HG03025 (cell line): ENCODE measurements around the gene CPLX3.

Experiments
- ATAC-seq: cut with Tn5 transposase; IDR thresholded peaks from one replicate; pipeline ENCODE4 v1.9.1; 2021; ENCODE audit warnings: mild to moderate bottlenecking, moderate library complexity; ENCODE audit not compliant: unreplicated experiment, low FRiP score

CPLX3 gene

DNA sequence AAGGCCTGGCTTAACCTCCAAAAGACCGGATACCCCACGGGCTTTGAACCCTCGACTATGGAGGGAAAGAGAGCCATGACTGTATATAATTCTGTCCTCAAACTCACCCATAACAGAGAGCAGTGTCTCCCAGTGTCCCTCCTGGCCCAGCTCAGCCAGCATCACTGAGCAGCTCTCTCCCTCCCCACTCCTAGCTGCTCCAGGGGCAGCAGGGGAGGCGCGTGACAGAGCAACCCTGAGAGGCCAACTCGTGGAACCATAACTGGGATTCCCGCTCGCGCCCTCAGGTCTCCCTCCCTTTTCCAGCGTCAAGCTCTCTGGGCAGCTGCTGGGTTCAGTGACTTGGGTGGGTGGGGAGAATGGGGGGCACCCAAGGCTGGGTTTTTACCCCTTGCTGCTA lies 561 bp upstream of the CPLX3 start:
- no peak for ATAC-seq

DNA sequence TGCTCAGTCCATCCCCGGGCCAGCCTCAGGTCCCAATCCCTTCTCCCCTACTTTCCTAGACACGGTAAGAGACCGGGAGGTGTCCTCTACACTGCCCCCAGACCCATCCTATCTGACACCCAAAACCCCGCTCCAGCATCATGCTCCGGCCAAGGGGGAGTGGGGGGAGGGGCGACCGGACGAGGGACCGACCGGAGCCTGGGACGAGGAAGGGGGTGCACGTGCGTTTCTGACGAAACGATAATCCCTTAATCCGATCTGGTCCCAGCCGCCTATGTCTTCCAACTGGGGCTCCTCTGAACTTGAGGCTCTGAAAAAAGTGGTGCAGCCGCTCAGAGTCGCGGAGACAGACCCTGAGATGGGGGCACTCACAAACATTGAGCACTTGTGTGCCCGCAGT lies 494 bp downstream of the CPLX3 start:
- no peak for ATAC-seq

- ATAC-seq: no peak
Observed at GRCh38 chr15:74827614-74828013, 1.2 kb downstream of the CPLX3 start.

DNA sequence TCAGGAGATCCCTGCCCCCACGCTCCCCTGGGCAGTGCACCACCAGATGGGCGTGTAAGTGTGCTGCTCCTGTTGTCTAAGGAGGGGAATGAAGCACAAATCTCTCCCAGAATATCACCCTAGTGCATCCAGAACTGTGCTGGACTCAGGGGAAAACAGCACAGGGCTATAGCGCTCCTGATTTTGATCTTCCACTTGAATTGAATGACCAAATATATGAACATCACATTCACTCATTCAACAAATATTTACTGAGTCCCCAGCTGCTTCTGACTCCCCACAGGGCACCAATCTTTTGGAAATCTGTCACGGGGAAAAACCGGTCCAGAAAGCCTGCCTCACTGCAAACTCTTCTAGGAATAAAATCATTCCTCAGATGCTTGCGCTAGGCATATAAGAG lies 2.4 kb downstream of the CPLX3 start:
- ATAC-seq: no peak

DNA sequence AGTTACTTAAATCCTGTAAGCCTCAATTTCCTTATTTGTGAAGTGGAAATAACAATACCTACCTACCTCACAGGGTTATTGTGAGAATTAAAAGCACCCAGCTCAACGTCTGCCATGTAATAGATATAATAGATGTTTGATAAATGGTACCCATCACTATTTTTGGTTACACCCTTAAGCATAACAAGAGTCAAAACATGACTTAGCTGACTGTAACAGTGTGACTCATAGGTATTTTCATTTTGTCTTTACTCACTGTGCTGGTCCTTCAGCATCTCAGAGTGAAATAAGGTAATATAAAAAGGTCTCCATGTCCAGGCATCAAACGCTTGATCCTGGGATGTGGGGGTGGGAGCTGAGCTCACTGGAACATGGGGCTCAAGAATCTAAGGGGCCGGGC lies 3.1 kb downstream of the CPLX3 start:
- no peak for ATAC-seq

GRCh38 chr15:74829991-74830390 lies 3.6 kb downstream of the CPLX3 start:
- ATAC-seq: no peak

DNA sequence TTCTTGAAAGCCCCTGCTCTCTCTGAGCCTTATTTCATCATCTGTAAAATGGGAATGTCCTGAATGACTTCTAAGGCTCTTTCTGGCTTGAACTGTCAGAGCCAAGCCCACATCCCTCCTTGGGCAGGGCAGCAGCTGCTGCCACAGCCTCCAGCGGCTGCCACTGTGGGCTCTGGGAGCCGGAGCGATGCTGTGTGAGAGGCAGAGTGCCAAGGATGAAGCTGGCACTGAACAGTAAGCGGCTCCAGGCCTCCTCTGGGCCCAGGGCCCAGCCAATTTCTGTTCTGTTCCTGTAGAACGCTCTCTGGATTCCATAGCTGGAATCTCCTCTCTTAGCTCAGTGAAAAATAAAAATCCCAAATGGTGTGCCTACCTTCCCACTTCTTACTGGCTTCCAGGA lies 4.4 kb downstream of the CPLX3 start:
- no peak for ATAC-seq

- no peak for ATAC-seq
Observed at GRCh38 chr15:74831813-74832495, 5.5 kb downstream of the CPLX3 start.

DNA sequence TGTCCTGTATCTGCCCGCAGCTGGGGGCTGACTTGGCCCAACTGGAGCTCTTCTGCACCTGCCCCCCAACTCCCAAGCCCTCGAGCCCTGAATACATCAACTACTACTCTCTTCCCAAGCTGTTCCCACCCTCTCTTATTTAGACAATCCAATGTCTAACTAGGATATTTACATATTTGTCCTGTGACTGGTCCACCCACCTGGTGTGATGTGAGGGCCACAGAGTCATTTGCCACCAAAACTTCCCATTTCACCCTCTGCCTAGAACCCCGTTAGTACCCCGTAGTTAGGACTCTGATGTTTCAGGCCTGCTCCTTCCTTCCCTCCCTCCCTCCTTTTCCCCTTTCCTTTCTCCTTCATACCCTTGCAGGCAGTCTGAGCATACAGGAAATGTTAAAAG lies 6.4 kb downstream of the CPLX3 start:
- ATAC-seq: no peak

DNA sequence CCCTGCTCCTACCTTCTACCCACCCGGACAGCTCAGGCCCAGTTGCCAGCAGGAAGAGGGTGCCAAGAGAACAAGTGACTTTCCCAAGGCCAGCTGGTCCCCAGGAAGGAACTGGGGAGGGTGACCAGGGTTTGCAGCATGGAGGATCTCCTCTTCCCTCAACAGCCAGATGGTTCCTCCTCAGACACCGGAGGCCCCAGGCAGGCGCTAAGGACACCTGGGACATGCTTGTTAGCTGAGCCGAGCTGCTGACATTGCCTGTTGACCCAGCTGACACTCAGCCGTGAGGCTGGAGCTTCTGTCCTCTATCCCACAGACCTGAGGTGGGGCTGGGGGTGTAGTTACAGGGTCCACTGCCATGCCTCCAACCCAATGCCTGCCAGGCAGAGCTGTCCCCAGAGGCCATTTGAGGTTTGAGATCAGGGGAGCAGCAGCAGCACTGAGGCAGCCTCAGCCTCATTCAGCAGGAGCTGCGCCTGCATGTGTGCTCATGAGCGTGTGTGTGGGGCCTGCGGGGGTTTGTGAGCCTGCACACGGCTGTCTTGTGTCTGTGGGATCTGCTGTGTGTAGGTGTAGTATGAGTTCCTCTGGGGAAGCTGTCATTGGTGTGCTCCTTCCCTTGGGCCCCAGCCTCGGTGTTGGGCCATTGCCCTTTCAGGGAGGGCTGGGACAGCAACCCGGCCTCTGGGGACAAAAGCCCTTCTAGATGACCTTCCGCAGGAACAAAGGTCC lies 7.1 kb downstream of the CPLX3 start:
- ATAC-seq: no peak

DNA sequence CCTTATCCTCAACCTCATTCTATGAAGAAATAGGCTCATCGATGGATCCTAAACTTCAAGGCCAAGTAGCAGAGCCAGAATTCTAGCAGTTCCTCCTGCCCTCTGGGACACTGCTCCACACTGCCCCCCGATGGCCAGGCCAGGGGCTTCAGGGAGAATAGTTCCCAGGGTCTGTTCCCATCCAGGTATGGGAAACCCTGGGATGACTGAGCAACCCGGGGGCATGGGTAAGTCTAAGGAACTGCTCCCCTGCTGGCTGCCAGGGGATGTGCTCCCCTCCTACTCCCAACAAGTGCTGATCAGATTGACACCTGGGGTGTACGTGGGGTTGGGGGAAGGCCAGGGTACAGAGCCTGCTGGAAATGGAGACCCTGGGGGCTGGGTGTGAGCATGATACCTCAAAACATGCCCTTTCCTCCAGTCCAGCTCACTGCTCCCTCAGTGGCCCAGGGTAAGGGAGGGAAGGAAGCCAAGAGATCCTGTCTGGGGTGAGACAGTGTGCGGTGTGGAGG lies 8.9 kb downstream of the CPLX3 start:
- ATAC-seq: no peak

GRCh38 chr15:74836846-74837245 lies 10.4 kb downstream of the CPLX3 start:
- no peak for ATAC-seq

DNA sequence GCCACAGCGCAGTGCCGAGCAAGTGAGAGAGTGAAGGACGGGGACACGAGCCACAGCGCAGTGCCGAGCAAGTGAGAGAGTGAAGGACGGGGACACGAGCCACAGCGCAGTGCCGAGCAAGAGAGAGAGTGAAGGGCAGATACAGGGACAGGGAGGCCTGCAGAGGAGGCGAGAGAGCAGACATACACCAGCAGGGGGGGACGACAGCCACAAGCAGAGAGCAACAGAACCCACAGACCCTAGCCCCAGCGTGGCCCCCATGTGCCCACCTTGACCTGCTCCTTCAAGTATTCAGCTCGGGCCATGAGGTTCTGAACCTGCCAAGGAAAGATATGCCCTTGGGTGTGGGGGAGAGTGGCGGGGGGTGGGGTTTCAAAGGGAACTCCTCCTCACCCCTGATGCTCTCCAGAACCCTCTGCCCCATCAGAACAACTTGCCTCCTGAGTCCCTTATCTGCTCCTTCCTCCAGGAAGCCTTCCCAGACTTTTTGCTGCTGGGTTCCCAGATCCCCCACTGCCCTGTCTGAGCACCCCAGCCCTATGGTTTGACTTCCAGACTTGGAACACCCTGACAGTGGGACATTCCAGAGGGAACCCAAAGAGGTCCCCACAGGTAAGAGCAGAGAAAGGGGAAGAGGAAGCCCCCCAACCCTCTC lies 11.2 kb downstream of the CPLX3 start:
- ATAC-seq: no peak

DNA sequence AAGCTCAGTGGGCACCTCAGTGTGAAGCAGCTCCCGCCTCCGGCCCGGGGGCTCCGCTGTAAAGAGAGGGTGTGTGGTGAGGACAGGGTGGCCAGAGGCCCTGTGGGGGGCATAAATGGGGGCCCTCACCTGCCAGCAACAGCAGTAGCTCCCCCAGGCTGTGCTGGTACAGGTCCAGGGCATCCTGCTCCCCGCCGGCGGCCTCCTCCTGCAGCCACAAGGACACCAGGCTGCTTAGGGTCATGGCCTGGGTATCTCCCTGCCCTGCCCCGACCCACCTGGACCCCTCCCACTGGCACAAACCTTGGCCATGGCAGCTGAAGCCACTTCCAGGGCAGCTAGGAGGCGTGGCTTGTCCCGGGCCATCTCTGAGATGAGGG lies 11.7 kb downstream of the CPLX3 start:
- ATAC-seq: no peak

GRCh38 chr15:74838746-74839525 lies 12.5 kb downstream of the CPLX3 start:
- no peak for ATAC-seq

DNA sequence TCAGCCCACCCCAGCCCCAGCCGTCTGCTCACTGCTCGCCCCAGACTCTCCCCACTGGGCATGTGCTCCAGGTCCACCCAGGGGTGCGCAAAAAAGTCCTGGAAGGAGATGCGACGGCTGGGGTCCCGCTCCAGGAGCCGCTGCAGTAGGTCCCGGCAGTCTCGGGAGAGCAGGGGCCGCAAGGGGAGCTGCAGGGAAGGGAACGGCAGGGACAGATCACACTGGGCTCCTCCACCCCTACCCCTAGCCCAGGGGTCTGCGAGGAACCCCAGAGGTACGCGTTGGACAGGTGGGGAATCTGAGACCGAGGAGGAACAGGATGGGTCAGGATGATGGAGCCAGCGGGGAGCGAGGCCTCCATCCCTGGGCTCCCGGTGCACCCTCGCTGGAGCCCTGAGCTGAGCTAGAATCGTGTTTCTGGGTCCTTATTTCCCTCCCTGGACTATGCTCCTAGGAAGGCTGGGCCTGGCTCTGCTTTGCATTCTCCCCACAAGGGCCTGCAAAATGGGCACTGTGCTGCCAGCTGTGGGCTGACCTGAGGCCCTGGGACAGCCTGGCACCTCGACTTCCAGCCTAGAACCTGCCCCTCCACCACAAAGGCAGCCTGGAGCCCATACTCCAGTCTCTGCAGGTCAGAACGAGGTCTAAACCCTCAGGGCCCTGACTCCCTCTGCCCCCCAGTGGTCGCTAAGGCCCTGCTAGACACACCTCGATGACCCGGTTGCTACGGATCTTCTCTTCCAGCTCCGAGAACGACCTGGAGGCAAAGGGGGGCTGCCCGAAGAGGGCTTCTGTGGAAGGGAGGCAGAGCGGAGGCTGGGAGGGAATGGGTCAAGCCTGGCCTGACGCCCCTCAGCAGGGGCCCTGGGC lies 13.3 kb downstream of the CPLX3 start:
- ATAC-seq: no peak

DNA sequence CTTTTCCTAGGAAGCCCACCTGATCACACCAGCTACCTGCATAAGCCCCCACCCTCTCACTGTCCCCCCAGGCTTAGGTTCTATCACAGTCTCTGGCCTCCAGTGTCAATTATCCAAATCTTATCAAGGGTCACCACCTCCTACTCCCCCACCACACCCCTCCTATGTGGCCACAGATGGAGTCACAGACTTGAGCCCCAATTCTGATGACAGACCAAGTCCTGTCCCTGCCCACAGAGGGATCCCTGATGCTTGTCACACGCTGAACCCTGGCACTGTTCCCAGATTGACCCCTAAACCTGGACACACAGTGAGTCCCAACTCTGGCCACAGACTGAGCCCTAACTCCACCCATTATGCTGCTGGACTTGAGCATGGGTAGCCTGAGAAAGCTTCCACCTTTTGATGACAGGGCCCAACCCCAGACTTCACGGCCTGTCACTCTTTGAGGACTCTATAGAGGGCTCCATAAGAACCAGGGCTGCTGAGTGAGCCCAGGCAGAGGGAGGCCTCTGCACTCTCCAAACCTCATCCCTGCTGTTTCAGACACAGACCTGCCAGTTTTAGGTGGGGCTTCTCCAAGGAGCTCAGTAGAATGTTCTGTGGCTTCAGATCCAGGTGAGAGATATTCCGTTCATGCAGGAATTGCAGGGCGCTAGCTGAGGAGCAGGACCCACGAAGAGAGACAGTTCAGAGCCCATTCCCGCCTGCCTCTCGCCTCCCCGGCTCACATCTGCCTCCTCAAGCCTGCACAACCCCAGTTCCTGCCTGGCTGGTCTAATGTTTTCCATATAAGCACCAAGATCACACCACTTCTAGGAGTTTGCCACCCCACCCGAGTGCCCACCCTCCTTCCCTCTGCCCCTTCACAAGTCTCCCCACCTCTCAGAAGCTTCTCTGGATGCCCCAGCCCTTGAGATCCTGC lies 14.7 kb downstream of the CPLX3 start:
- ATAC-seq: no peak

GRCh38 chr15:74841891-74842373 lies 15.5 kb downstream of the CPLX3 start:
- no peak for ATAC-seq
